GM23338 (cell line): ENCODE measurements around the gene HDDC3. TPM values are rescaled to one million over a fixed set of nuclear protein-coding genes. Genes with fewer than 3 reads are reported as not detected.

Experiments
- ATAC-seq: fragments of 200-7000 bp; cut with Tn5 transposase; 3 replicates; pipeline ENCODE4 v1.9.1; 2020
- DNase-seq: peaks from one replicate; pipeline ENCODE4 v3.0.0-alpha.2; 2015; ENCODE audit warnings: low spot score
- H2AFZ ChIP-seq: fragments of 200-600 bp; sonication (generic); 2 replicates; pipeline ENCODE4 v1.8.0; 2016; ENCODE audit warnings: antibody characterized with exemption, mild to moderate bottlenecking, moderate library complexity
- H3F3A ChIP-seq: fragments of 200-600 bp; sonication (generic); replicated peaks from 2 replicates; pipeline ENCODE4 v1.8.0; 2017; ENCODE audit warnings: antibody characterized with exemption, mixed run types, low read depth
- H3K27ac ChIP-seq: fragments of 200-600 bp; sonication (generic); 2 replicates; pipeline ENCODE4 v1.6.1; 2016; ENCODE audit warnings: low read depth
- H3K27me3 ChIP-seq: fragments of 200-600 bp; sonication (generic); 2 replicates; pipeline ENCODE4 v1.8.0; 2016; ENCODE audit warnings: mild to moderate bottlenecking, mixed run types, moderate library complexity; ENCODE audit not compliant: insufficient read depth
- H3K36me3 ChIP-seq: fragments of 200-600 bp; sonication (generic); 2 replicates; pipeline ENCODE4 v1.8.0; 2016; ENCODE audit warnings: mild to moderate bottlenecking; ENCODE audit not compliant: insufficient read depth
- H3K4me1 ChIP-seq: fragments of 200-600 bp; sonication (generic); 2 replicates; pipeline ENCODE4 v1.8.0; 2016; ENCODE audit warnings: mild to moderate bottlenecking, moderate library complexity; ENCODE audit not compliant: insufficient read depth
- H3K4me2 ChIP-seq: fragments of 200-600 bp; sonication (generic); 2 replicates; pipeline ENCODE4 v1.7.1; 2017; ENCODE audit warnings: mixed run types
- H3K4me3 ChIP-seq: fragments of 200-600 bp; sonication (generic); 2 replicates; pipeline ENCODE4 v1.6.1; 2016; ENCODE audit warnings: mixed run types
- H3K79me2 ChIP-seq: fragments of 200-600 bp; sonication (generic); replicated peaks from 2 replicates; pipeline ENCODE4 v1.8.0; 2017; ENCODE audit warnings: mild to moderate bottlenecking; ENCODE audit not compliant: insufficient read depth
- H3K9me2 ChIP-seq: fragments of 200-600 bp; sonication (generic); 2 replicates; pipeline ENCODE4 v1.8.0; 2017; ENCODE audit not compliant: insufficient read depth
- H4K20me1 ChIP-seq: fragments of 200-600 bp; sonication (generic); replicated peaks from 2 replicates; pipeline ENCODE4 v1.8.0; 2017; ENCODE audit warnings: mild to moderate bottlenecking; ENCODE audit not compliant: insufficient read depth
- H3K27ac Mint-ChIP-seq: 2 replicates; pipeline ENCODE4 v1.8.0; 2020; ENCODE audit warnings: inconsistent platforms, mild to moderate bottlenecking, moderate library complexity, mixed read lengths
- H3K27me3 Mint-ChIP-seq: 3 replicates; pipeline ENCODE4 v1.8.0; 2022; ENCODE audit warnings: low read depth, mild to moderate bottlenecking, moderate library complexity, mixed read lengths, inconsistent platforms; ENCODE audit not compliant: insufficient read depth, poor library complexity
- H3K36me3 Mint-ChIP-seq: 3 replicates; pipeline ENCODE4 v1.8.0; 2021; ENCODE audit warnings: low read depth, mild to moderate bottlenecking, inconsistent platforms, moderate library complexity, mixed read lengths
- H3K4me1 Mint-ChIP-seq: 3 replicates; pipeline ENCODE4 v1.8.0; 2020; ENCODE audit warnings: mild to moderate bottlenecking, inconsistent platforms, mixed read lengths
- H3K4me3 Mint-ChIP-seq: 3 replicates; pipeline ENCODE4 v1.8.0; 2021; ENCODE audit warnings: moderate library complexity, mild to moderate bottlenecking, inconsistent platforms, mixed read lengths
- H3K9me3 Mint-ChIP-seq: 3 replicates; pipeline ENCODE4 v1.8.0; 2020; ENCODE audit warnings: moderate library complexity, mild to moderate bottlenecking, inconsistent platforms, mixed read lengths
- CREB1 ChIP-seq: fragments of 250-450 bp; sonication (Bioruptor Pico); IDR thresholded peaks from 2 replicates; pipeline ENCODE4 v1.5.0; 2020; ENCODE audit warnings: low read depth, mild to moderate bottlenecking, moderate library complexity
- EZH2 ChIP-seq: fragments of 200-600 bp; sonication (generic); IDR thresholded peaks from one replicate; pipeline ENCODE4 v1.8.0; 2017; ENCODE audit warnings: antibody characterized with exemption, mild to moderate bottlenecking, low read depth; ENCODE audit not compliant: unreplicated experiment
- EZH2phosphoT487 ChIP-seq: fragments of 200-600 bp; sonication (generic); IDR thresholded peaks from one replicate; pipeline ENCODE4 v1.8.1; 2018; ENCODE audit warnings: antibody characterized with exemption; ENCODE audit not compliant: unreplicated experiment
- JUNB ChIP-seq: IDR thresholded peaks from one replicate; pipeline ENCODE4 v1.6.1; 2016; ENCODE audit warnings: antibody characterized with exemption; ENCODE audit not compliant: unreplicated experiment
- NANOG ChIP-seq: IDR thresholded peaks from 2 replicates; pipeline ENCODE4 v1.6.1; 2016; ENCODE audit warnings: antibody characterized with exemption, borderline replicate concordance
- POLR2AphosphoS5 ChIP-seq: IDR thresholded peaks from 2 replicates; pipeline ENCODE4 v1.6.1; 2016; ENCODE audit warnings: antibody characterized with exemption, low read depth
- STAT1 ChIP-seq: IDR thresholded peaks from one replicate; pipeline ENCODE4 v1.6.1; 2016; ENCODE audit warnings: antibody characterized with exemption; ENCODE audit not compliant: unreplicated experiment
- ZNF114 ChIP-seq: fragments of 250-450 bp; sonication (Bioruptor Pico); IDR thresholded peaks from 2 replicates; pipeline ENCODE4 v1.5.0; 2020; ENCODE audit warnings: mild to moderate bottlenecking, moderate library complexity
- ZNF331 ChIP-seq: fragments of 250-450 bp; sonication (Bioruptor Pico); IDR thresholded peaks from 2 replicates; pipeline ENCODE4 v1.5.0; 2020; ENCODE audit warnings: low read depth, mild to moderate bottlenecking, moderate library complexity
- polyA plus RNA-seq: library from polyadenylated mRNA; unstranded; fragments of >200 nt; fragmentation: Nextera tagmentation; extraction: Ambion mirVana; gene quantifications from 2 replicates; pipeline ENCODE4 v1.2.1, GENCODE V29; 2016
- total RNA-seq: library from RNA; depleted of rRNA; stranded (reverse); fragments of >200 nt; shearing (Covaris generic); gene quantifications from 2 replicates; pipeline ENCODE4 v1.2.3, GENCODE V29; 2014
- TF ChIP-seq, protein P1 (sequence below), 2 experiments: fragments of 200-600 bp in 1 of 2; sonication (generic) in 1 of 2; conservative IDR thresholded peaks; 2 replicates each; pipeline versions ENCODE4 v1.5.1 to v1.6.1; 2016 to 2017; ENCODE audit warnings: antibody characterized with exemption in 2 of 2, low read depth in 2 of 2, mild to moderate bottlenecking in 2 of 2, moderate library complexity in 1 of 2
- TF ChIP-seq, protein P2 (sequence below): fragments of 250-450 bp; sonication (Bioruptor Pico); IDR thresholded peaks from 2 replicates; pipeline ENCODE4 v1.5.0; 2020; ENCODE audit warnings: mild to moderate bottlenecking, moderate library complexity
- TF ChIP-seq, protein P3 (sequence below): IDR thresholded peaks from 2 replicates; pipeline ENCODE4 v1.6.1; 2016; ENCODE audit warnings: antibody characterized with exemption

HDDC3 gene
- total and polyA plus RNA-seq, 2 experiments from 2014 or later: 17.4 to 19.0 TPM

DNA sequence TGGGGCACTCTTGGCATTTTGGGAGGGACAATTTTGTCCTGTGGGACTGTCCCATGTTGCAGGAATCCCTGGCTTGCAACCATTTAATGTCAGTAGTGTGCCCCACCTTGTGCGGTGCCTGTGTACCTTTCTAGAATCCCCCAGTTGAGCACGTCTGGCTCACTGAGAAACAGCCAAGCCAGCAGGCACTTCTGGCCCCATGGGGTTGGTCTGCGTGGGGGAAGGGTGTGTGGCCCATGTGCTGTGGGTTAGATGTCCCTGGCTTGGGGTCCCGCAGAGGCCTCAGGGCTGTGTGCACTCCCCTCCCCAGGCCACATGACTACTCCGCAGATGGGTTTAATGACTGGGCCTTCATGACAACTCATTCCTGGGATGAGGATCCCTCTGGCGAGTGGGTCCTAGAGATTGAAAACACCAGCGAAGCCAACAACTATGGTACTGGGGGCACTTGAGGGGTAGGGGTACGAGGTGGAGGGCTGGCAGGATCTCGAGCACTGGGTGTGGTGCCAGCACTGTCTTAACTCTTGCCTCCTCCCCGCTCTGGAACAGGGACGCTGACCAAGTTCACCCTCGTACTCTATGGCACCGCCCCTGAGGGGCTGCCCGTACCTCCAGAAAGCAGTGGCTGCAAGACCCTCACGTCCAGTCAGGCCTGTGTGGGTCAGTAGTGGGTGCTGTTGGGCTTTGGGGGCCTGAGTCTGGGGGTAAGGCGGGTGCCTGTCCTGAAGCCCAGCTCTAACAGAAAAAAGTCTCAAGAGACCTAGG lies 51.8 kb downstream of the HDDC3 start:
- Histone ChIP-seq H2AFZ (no peak overlapping the region), H3K4me1 (peaks cover 10% of the 10 kb centered on the region), H3K27ac (no peak overlapping the region), H3K4me2 (no peak overlapping the region), H3K27me3 (no peaks in the 10 kb centered on the region), H3K36me3 (no peaks in the 10 kb centered on the region; the same call in 1 of the 2 replicates), H4K20me1 (no peaks in the 10 kb centered on the region), H3K9me2 (no peaks in the 10 kb centered on the region), H3F3A (0 out of 2 replicates have a peak, but pooled peaks cover 5% of the 10 kb centered on the region), H3K4me3 (no peak overlapping the region), H3K79me2 (no peaks in the 10 kb centered on the region)
- no peak overlapping the region for H3K27ac Mint-ChIP-seq
- no peaks in the 10 kb centered on the region for H3K9me3 Mint-ChIP-seq
- H3K27me3 Mint-ChIP-seq: peaks cover 8% of the 10 kb centered on the region
- H3K4me3 Mint-ChIP-seq: no peak overlapping the region
- TF ChIP-seq ZNF114 (CRISPR knock-in tag) (no peak), POLR2AphosphoS5 (no peak), CREB1 (CRISPR knock-in tag) (no peak), EZH2 (no peak), ZNF331 (CRISPR knock-in tag) (no peak), EZH2phosphoT487 (no peak), JUNB (no peak), NANOG (no peak), STAT1 (no peak)
- TF ChIP-seq, protein P1, sequence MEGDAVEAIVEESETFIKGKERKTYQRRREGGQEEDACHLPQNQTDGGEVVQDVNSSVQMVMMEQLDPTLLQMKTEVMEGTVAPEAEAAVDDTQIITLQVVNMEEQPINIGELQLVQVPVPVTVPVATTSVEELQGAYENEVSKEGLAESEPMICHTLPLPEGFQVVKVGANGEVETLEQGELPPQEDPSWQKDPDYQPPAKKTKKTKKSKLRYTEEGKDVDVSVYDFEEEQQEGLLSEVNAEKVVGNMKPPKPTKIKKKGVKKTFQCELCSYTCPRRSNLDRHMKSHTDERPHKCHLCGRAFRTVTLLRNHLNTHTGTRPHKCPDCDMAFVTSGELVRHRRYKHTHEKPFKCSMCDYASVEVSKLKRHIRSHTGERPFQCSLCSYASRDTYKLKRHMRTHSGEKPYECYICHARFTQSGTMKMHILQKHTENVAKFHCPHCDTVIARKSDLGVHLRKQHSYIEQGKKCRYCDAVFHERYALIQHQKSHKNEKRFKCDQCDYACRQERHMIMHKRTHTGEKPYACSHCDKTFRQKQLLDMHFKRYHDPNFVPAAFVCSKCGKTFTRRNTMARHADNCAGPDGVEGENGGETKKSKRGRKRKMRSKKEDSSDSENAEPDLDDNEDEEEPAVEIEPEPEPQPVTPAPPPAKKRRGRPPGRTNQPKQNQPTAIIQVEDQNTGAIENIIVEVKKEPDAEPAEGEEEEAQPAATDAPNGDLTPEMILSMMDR (conservative IDR thresholded peaks at IDR 0.05; ENCODE audit: low read depth in 2 of 2): no peak
- TF ChIP-seq, protein P2, sequence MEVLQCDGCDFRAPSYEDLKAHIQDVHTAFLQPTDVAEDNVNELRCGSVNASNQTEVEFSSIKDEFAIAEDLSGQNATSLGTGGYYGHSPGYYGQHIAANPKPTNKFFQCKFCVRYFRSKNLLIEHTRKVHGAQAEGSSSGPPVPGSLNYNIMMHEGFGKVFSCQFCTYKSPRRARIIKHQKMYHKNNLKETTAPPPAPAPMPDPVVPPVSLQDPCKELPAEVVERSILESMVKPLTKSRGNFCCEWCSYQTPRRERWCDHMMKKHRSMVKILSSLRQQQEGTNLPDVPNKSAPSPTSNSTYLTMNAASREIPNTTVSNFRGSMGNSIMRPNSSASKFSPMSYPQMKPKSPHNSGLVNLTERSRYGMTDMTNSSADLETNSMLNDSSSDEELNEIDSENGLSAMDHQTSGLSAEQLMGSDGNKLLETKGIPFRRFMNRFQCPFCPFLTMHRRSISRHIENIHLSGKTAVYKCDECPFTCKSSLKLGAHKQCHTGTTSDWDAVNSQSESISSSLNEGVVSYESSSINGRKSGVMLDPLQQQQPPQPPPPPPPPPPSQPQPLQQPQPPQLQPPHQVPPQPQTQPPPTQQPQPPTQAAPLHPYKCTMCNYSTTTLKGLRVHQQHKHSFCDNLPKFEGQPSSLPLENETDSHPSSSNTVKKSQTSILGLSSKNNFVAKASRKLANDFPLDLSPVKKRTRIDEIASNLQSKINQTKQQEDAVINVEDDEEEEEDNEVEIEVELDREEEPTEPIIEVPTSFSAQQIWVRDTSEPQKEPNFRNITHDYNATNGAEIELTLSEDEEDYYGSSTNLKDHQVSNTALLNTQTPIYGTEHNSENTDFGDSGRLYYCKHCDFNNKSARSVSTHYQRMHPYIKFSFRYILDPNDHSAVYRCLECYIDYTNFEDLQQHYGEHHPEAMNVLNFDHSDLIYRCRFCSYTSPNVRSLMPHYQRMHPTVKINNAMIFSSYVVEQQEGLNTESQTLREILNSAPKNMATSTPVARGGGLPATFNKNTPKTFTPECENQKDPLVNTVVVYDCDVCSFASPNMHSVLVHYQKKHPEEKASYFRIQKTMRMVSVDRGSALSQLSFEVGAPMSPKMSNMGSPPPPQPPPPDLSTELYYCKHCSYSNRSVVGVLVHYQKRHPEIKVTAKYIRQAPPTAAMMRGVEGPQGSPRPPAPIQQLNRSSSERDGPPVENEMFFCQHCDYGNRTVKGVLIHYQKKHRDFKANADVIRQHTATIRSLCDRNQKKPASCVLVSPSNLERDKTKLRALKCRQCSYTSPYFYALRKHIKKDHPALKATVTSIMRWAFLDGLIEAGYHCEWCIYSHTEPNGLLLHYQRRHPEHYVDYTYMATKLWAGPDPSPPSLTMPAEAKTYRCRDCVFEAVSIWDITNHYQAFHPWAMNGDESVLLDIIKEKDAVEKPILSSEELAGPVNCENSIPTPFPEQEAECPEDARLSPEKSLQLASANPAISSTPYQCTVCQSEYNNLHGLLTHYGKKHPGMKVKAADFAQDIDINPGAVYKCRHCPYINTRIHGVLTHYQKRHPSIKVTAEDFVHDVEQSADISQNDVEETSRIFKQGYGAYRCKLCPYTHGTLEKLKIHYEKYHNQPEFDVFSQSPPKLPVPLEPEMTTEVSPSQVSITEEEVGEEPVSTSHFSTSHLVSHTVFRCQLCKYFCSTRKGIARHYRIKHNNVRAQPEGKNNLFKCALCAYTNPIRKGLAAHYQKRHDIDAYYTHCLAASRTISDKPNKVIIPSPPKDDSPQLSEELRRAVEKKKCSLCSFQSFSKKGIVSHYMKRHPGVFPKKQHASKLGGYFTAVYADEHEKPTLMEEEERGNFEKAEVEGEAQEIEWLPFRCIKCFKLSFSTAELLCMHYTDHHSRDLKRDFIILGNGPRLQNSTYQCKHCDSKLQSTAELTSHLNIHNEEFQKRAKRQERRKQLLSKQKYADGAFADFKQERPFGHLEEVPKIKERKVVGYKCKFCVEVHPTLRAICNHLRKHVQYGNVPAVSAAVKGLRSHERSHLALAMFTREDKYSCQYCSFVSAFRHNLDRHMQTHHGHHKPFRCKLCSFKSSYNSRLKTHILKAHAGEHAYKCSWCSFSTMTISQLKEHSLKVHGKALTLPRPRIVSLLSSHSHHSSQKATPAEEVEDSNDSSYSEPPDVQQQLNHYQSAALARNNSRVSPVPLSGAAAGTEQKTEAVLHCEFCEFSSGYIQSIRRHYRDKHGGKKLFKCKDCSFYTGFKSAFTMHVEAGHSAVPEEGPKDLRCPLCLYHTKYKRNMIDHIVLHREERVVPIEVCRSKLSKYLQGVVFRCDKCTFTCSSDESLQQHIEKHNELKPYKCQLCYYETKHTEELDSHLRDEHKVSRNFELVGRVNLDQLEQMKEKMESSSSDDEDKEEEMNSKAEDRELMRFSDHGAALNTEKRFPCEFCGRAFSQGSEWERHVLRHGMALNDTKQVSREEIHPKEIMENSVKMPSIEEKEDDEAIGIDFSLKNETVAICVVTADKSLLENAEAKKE (CRISPR knock-in tag): no peak
- TF ChIP-seq, protein P3, sequence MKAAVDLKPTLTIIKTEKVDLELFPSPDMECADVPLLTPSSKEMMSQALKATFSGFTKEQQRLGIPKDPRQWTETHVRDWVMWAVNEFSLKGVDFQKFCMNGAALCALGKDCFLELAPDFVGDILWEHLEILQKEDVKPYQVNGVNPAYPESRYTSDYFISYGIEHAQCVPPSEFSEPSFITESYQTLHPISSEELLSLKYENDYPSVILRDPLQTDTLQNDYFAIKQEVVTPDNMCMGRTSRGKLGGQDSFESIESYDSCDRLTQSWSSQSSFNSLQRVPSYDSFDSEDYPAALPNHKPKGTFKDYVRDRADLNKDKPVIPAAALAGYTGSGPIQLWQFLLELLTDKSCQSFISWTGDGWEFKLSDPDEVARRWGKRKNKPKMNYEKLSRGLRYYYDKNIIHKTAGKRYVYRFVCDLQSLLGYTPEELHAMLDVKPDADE: no peak
- H3K4me1 Mint-ChIP-seq: peaks cover 12% of the 10 kb centered on the region; the same call in 2 of the 3 replicates
- peaks cover 26% of the 10 kb centered on the region for H3K36me3 Mint-ChIP-seq
- ATAC-seq: no peak
- no peak for DNase-seq
